HG03064 (cell line): Measurements from ENCODE around the gene DOCK4.

Experiments used
- ATAC-seq: cut with Tn5 transposase; IDR thresholded peaks from one replicate; pipeline ENCODE4 v1.9.1; 2021; ENCODE audit warnings: low read depth; ENCODE audit not compliant: unreplicated experiment

The DOCK4 gene

DNA sequence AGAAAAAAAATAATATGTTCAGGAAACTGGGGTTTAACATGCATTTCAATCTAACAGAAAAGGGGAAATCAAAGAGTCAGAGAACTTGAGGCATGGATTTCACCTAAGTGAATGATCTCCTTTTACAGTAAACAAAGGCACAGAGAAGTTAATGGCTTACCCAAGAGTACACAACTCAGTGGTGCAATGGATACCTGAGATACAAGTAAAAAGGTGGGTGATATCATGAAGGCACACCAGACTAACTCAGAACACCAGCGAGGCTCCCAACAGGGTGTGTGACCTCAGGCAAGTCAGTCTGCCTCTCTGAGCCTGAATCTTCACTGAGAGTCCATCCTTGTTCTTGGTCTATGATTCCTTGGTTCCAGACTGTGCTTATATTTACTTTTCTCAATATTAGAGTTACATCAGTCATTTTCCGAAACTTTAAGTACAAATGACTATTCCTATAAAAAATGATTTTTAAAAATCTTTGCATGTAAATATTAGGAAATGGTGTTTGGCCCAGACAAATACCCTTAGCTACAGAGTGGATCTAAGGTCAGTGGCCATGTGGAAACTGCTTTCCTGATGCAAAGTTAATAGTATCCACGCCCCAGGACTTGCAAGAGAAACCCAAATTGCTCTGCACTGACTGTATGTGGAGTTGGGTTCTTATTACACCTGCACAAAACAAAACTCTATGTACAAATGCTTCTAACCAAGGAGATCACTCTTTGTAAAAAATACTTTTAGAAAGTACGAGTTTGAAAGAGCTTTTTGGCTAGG, 361.1 kb downstream of the DOCK4 start:
- no peak for ATAC-seq

DNA sequence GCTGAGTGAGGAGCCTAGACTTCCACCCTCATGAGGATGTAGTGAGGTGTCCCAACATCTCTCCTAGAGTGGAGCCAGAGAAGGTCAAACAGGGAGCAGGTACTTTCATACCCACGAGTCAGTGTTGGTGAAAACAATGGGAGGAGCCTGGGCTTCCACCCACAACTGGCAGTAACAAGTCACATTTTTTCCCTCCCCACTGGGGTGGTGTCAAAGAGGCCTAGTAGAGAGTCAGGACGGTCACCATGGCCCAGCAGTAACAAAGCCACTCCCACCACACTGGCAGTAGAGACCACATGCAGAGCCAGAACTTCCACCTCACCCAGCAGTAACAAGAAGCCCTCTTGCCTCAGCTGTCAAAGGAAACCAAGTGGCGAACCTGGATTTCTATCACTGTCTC, 363.7 kb downstream of the DOCK4 start:
- no peak for ATAC-seq

DNA sequence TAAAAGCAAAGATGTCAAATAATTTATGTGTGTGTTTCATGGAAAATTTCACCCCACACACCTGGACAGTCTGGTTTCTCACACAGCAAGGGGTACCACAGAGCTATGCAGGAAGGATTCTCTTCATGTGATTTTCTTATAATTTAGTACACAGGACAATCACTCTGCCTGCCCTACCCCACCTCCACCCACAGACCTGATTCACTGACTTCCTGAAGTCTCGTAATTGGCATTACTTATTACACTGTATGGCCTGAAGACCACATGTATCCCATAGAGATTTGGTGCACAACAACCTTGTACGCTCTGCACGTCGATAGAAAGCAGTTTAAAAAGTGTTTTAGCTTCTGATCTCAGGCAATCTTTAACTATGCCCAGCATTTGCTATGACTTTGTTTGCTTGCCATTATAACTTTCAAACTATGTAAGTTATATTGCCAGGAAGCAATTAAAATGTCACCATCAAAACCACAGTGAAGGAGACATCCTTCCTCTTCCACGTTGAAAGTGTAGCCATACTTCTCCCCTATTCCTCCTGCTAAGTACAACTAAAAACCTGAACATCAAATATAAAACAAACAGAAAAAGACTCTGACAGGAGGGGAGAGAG, 364.5 kb downstream of the DOCK4 start:
- no peak for ATAC-seq

DNA sequence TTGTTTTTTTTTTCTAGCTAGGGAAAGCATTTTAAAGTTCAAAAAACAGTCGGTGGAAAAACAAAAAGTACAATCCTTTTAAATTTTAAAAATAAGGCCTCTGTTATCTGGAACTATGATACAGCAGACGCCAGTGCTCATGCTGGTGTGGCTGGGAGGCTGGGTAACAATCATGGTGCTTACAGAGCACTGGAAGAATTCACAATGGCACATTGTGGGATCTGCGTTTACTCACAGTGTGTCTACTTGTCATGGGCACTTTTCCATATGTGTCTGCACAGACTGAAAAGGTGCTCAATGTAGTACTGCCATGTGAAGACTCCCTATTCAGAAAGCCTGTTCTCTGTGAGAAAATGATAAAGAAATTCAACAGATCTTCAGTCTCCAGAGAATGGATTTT, 365.7 kb downstream of the DOCK4 start:
- no peak for ATAC-seq

DNA sequence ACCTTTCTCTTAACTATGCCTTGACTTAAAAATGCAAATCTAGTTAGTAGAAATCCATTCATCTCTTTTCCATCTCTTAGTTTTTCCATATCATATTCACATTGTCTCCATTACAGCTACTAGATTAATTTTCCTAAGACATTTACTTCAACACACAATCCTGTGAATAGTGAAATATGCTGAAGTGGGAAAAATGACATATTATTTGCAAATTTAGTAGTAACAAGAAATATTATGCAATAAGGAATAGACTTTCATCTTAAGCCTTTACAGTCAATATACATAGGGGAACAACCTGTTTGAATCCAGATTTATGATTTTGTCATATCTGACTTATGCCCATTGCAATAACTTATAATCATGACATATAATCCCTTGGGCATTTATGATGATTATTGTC, 366.9 kb downstream of the DOCK4 start:
- ATAC-seq = no peak

DNA sequence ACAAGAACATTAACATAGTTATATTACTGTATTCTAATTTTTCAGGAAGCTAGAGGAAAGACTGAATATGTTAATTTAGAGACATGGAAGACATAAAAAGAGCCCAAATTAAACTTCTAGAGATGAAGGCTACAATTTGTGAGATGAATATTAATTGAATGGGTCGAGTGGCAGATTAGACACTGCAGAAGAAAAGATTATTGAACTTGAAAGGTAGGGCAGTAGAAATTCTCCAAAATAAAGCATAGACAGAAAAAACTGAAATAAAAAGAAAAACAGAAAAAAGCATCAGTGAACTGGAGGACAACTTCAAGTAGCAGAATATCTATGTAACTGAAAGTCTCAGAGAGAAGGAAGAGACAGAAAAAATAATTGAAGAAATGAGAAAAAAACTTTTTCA, 369.6 kb downstream of the DOCK4 start:
- no peak for ATAC-seq

DNA sequence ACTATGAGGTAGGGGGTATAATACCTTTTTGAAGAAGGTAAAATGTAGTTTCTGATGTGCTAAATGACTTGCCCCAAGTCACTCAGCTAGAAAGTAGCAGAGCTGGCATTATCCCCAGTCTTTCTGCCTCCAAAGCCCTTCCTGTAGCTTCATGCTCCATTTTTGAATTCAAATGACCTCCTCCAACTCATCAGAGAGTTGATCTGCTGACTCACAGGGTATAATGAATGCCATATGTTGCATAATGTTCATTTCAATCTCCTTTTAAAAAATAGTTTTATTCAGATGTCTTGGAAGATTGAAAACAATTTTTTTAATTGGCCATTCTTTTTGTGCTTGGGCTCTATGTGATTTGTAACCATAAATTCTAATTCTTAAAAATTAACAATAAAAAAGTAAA, 371.1 kb downstream of the DOCK4 start:
- no peak for ATAC-seq

DNA sequence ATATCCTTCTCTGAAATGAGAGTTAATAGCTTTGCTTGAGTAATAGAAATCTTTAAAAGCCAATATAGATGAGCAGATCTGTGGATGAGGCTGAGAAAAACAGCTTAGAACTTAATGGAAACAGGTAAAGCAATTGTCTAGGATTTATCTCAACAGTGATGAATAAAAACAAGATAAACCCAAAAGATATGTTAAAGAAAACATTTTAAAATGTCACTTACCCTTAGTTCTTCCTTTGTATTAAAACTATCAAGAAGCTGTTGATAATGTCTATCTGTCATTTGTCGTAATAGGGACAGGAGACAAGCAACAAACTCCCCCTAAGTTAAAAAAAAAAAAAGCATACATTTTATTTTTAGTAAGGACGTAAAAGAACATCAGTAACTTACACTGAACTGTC, 371.8 kb downstream of the DOCK4 start:
- no peak for ATAC-seq

DNA sequence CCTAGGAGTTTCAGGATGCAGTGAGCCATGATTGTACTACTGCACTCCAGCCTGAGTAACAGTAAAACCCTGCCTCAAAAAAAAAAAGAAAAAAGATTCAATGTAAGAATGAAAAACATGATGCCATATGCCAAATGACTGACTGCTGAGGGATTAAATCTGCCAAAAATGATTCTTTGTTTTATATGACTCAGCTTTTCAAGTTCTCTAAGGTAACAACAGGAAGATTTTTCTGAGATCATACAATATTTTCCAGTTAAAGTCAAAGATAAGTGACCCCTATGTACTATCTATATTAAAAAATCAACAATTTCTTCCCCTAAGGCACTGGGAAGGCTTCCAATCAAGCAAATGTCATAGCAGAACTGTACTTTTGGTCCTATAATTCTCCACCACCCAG, 372.7 kb downstream of the DOCK4 start:
- no peak for ATAC-seq

DNA sequence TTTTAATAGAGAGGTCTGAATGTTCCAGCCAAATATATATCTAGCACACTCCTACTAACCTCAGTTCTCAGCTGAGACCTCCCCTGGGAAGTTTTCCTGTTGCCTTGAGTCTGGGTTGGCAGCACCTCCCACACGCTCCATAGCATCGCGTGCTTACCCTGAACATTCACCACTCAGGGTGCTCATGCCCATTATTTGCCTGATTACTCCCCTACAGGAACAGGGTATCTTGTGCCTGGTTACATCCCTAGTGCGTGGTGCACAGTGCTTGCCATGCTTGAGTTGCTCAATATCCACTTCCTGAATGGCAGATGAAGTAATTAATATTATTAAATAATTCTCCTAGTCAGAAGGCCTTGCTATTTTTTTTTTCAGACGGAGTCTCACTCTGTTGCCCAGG, 374.0 kb downstream of the DOCK4 start:
- no peak for ATAC-seq

DNA sequence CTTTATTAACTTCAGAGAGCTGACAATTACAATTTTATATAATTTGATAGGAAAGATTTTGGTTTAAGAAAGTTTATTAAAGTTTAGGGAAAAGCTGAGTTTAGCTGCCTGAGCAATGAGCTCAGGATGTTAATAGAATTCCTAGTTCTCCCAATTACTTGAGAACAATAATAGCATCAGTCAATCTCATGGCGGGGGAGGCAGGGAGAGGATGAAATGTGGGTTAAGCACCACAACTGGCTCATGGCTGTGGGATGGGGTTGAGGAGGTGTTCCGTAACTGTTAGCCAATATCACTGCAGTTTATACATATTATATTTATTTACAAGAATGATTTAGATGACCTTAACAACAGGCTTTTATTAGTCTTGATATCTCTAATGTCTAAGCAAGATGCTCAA, 377.0 kb downstream of the DOCK4 start:
- no peak for ATAC-seq

DNA sequence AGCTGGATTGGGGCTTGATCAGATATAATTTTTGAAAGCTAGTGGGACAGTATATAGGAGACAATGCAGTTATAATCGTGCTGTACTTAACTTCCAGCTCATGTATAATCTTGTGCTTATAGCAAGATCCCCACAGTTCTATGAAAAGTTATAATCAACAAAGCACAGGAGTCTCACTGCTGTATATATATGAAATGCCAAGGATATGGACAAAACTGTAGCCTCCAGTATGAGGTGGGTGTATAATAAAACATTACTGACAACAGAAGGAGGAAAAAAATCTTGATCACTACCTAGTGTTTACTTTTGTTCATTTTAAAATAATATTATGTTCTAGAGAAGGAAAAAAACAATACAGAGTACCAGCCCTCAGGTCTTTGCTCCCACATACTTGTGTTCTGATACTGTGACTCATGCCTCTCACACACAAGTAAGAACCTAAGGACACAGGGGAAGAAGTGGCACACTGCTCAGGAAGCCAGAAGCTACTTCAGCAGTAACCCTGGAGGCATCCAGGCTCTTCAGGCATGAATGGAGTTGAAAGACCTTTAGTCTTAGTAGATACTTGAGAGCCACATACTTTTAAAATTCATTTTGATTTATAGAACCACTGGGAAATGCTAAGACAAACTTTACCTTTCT, 378.2 kb downstream of the DOCK4 start:
- ATAC-seq = no peak

DNA sequence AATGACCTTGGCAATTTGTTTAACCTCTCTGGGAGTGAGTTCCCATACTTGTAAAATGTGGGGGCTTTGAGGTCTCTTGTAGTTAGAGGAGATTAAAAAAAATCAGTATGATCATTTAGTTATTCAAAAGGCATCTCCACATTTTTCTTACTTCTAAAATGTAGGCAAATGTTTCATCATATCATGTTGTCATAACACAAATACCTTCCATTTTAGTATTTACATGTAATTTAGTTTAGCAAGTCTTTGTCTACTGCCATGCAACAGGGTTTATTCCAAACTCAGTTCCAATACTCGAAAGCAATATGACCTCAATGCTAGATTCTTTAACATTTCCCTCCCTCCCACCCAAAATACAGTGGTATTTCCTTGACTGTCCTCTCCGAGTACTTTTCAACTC, 381.2 kb downstream of the DOCK4 start:
- ATAC-seq = no peak

DNA sequence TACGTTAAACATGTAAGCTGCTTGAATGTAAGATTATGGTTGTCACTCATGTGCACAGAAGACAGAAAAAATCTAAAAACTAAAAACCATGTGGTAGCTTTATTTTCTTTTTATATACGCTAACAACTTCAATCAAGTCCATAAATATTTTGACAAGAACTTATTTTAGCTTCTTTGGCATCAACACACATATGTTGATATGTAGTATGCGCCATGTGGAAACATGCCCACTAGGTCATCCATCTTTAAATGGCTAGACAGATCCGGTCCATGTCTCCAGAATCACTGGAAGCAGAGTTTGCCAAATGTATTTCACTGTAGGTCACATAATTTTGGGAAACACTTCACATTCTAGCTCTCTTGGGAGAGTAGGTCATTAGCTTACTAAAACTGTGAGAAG, 382.4 kb downstream of the DOCK4 start:
- ATAC-seq = no peak

DNA sequence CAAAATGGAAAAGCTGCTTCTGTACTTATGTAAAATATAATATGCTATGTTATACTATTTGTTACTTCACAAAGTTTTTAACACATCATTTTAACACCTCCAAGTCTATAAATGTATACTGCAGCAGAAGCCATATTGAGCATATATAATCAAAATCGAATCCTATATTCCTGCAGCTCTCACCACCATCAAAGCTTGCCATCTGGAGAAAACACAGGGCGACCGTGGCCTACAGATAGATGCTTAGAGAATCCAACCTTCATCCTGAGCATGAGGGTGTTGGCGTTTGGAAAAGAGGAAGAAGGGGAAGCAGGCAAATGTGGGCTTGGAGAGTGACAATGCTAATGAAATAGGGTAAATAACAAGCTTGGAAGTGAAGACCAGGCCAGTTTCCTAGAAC, 385.2 kb downstream of the DOCK4 start:
- no peak for ATAC-seq

DNA sequence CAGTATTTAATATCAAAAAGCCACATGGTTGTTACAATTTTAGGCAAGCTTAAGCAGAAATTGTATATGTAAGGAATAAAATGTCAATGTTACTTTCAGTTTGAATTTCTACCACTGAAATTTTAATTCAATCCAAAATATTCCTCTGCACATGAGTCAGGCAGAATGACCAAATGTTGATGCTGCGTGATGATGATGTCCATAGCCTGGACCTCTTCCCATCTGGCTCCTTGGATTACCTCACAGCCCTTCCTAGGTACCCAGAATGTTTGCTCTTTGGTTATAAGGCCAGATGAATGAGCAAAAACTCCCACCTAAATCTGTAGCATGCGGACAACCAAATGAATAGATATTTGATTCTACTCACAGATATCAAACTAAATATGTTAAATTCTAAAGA, 385.6 kb downstream of the DOCK4 start:
- no peak for ATAC-seq

DNA sequence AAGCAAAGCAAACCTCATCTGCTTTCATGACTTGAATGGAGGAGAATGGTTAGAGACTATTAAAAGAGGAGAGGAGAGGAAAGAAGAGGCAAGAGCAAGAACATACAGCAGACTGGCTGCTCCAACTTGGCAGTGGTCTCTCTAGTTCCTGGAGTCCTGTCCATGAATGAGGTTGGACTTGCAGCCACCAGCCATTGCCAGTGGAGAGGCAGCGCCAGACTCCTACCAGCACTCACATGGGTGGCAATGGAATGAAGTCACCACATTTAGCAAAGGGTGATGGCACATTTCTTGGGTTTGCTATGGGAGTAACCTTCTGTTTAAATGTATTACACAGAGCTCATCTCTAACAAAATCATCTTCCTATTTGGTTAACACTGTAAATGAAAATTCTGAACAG, 386.1 kb downstream of the DOCK4 start:
- no peak for ATAC-seq

DNA sequence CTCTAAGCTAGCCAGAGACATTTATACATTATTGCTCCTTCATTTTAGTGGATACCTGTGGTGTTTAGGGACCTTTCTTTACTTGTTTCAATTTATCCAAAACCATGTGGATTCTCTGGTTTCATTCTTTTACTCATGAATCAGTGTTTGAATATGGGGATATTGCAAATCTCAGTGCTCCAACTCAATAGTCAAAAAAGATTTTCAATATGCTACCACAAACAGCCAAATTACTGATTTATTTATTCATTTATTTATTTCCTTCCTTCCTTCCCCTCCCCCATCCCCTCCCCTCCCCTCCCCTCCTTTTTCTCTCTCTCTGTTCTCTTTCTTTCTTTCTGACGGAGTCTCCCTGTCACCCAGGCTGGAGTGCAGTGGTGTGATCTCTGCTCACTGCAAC, 390.8 kb downstream of the DOCK4 start:
- no peak for ATAC-seq

DNA sequence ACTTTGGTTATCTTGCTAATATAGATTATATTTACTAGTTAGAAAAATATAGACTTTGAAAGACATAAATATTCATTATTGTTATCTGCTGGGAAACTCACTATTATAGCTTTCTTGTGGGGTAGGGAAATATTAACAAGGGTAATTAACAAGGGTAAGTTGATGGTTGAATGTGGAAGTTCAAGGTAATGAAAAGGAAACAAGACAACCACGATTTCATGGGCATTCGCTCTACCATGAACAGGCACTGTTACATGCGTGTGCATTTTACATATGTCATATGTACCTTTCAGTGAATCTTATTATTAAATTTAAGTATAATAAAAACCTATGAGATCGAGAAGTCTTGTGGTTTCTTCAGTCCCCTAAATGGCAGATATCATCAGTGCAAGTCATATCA, 392.9 kb downstream of the DOCK4 start:
- no peak for ATAC-seq

DNA sequence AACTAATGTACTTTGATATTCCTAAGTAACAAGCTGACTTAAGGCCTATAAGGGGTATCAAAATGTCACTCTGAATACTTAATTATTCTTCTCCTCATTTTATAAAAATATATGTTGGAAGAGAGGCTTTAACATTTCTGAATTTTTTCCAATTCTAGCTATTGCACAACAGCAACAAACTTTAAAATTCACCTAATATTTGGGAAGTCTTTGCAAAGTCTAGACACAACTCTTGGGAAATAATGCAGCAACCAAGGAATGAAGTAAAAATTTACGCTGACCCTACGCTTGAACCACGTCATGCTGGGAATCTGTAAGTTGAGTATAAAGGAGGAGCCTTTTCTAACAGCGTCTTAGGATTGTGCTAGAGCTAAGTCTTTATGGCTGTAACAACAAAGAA, 400.0 kb downstream of the DOCK4 start:
- ATAC-seq = no peak

DNA sequence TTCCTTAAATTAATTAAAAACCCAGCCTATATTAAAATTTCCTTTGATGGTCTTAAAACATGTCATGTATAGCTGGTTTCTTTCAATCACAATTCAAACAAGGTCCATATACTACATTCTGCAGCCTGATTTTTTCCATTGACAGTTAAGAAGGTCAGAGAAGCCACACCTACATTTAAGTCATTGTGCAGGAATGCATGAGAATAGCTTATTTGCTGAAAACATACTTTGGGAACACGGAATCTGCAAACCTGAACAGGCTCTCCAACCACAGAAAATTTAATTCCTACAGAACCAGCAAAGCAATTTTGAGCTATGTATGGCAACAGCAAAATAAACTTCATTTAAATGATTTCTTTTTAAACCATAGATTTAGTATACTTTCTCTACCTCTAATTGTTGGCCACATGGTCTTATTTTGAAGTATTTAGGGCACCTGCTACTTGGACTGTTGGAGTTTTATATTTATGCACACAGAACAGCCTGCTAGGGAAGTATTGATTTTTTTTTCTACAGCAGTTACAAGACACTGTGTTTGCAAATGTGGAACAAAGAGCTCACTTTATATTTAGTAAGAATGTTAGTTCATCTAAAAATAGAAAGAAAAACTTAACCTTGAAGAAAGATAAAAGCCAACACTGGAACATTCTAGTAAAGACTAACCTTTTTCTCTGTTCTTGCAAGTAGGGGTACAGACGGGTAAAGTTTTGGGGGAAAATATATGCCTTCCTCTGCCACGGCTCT, 403.0 kb downstream of the DOCK4 start:
- no peak for ATAC-seq
